Measurements from ENCODE around the gene SUPT6H. TPM values are rescaled to one million over a fixed set of nuclear protein-coding genes. Genes with fewer than 3 reads are reported as not detected.
"Not testable (repeated sequence)": the region's sequence is repeated elsewhere in the genome, so short reads cannot be mapped to it uniquely, and the experiment has no call there.

Gene SUPT6H
- total RNA-seq, 1 donor from 2014 or later, result 95.8 TPM

GRCh38 chr17:28729950-28730330, 67.9 kb downstream of the SUPT6H start:
- intact Hi-C loops (cut with micrococcal nuclease), result loop anchor here (2.0 to 5.0 kb wide), 2 partner anchors 419 to 837 kb away; partner anchors contain the start of genes ABHD15 and TP53I13

- intact Hi-C loops (cut with micrococcal nuclease), result no loop called here
Observed at GRCh38 chr17:28733346-28733745, 71.3 kb downstream of the SUPT6H start.

GRCh38 chr17:28734712-28735241, 72.8 kb downstream of the SUPT6H start:
- intact Hi-C loops (cut with micrococcal nuclease), result no loop called here

GRCh38 chr17:28735242-28735722, 73.3 kb downstream of the SUPT6H start:
- intact Hi-C loops (cut with micrococcal nuclease), result no loop called here

GRCh38 chr17:28735913-28736769, 74.1 kb downstream of the SUPT6H start:
- intact Hi-C loops (cut with micrococcal nuclease), result not testable (repeated sequence)

GRCh38 chr17:28737316-28737715, 75.3 kb downstream of the SUPT6H start:
- intact Hi-C loops (cut with micrococcal nuclease), result no loop called here

- intact Hi-C loops (cut with micrococcal nuclease), result no loop called here
Observed at GRCh38 chr17:28737770-28738679, 76.0 kb downstream of the SUPT6H start.

- intact Hi-C loops (cut with micrococcal nuclease), result no loop called here
Observed at GRCh38 chr17:28738680-28739384, 76.8 kb downstream of the SUPT6H start.

GRCh38 chr17:28740406-28741357, 78.7 kb downstream of the SUPT6H start:
- intact Hi-C loops (cut with micrococcal nuclease), result loop anchor here (5.0 kb wide), 1 partner anchor 212 kb away; the partner anchor contains the start of gene PHF12

- intact Hi-C loops (cut with micrococcal nuclease), result loop anchor here (5.0 kb wide), 1 partner anchor 211 kb away; the partner anchor contains the start of gene PHF12
Observed at GRCh38 chr17:28741358-28742349, 79.6 kb downstream of the SUPT6H start.

- intact Hi-C loops (cut with micrococcal nuclease), result loop anchor here (1.0 to 5.0 kb wide), 3 partner anchors 15 to 209 kb away; partner anchors contain the start of genes NEK8 and PHF12
Observed at GRCh38 chr17:28743243-28744103, 81.5 kb downstream of the SUPT6H start, which contains the start of gene TRAF4. TRAF4 (plus strand) TSS chr17:28744011; CDS start chr17:28744113, 102 bp downstream.

GRCh38 chr17:28744104-28744971, 82.3 kb downstream of the SUPT6H start:
- intact Hi-C loops (cut with micrococcal nuclease), result loop anchor here (1.0 to 5.0 kb wide), 3 partner anchors 16 to 208 kb away; partner anchors contain the start of genes NEK8 and PHF12

- intact Hi-C loops (cut with micrococcal nuclease), result loop anchor here (1.0 to 5.0 kb wide), 3 partner anchors 17 to 207 kb away; partner anchors contain the start of genes NEK8 and PHF12
Observed at GRCh38 chr17:28744972-28745785, 83.2 kb downstream of the SUPT6H start.

- intact Hi-C loops (cut with micrococcal nuclease), result no loop called here
Observed at GRCh38 chr17:28745786-28746411, 83.9 kb downstream of the SUPT6H start.

- intact Hi-C loops (cut with micrococcal nuclease), result no loop called here
Observed at GRCh38 chr17:28746611-28747050, 84.6 kb downstream of the SUPT6H start.
